ENCODE results near the gene MRPL19. TPM values are rescaled to one million over a fixed set of nuclear protein-coding genes. Genes with fewer than 3 reads are reported as not detected.

MRPL19 gene
- total RNA-seq (2022; extraction: Qiagen RNA extraction): 69.2 to 76.6 TPM (median 72.9 TPM) in 5 replicates

DNA sequence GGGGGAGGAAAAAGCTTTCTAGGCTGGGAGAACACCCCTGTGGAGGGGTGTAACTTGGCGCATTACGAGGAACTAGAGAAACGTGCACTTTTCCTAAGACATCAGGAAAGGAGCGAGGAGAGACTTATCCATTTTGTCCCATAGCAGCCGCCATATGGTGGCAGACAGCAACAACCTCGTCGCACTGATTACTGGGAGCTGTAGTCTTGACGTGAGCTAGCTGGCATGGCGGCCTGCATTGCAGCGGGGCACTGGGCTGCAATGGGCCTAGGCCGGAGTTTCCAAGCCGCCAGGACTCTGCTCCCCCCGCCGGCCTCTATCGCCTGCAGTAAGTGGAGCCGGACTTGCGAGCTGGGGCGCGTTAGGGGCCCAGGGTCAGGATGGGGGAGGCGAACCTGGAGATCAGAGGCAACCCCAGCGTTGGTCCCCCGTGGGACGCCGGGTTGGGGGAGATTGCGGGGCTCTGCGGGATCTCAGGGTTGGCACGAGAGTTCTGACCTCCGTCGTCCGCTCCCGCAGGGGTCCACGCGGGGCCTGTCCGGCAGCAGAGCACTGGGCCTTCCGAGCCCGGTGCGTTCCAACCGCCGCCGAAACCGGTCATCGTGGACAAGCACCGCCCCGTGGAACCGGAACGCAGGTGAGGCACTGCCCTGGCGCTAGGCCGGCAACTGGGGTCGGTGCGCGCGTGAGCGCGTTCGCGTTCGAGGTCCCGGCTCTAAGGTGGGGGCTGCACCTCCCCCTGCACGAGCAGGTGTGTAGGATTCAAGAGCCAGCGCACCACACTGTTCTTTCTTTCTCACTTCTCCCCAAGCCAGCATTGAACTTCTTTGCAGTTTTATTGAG is at the start of gene MRPL19:
TSS of gene MRPL19 (plus strand) at position 201 of the 843 bp plus-strand sequence. CDS start at position 226, 25 bp downstream.

GRCh38 chr2:75710577-75711253 is 64.1 kb downstream of the MRPL19 start, which contains the start of gene GCFC2:
Gene GCFC2 (minus strand): TSS chr2:75710915. CDS start chr2:75710855, 60 bp downstream.

Other genes with a start within 250 kb of the MRPL19 start
- 10.7 to 13.6 TPM (median 11.5 TPM) in 5 replicates for gene EVA1A, start 85.8 kb upstream of the MRPL19 start, total RNA-seq (2022; extraction: Qiagen RNA extraction)
- 14.8 to 18.9 TPM (median 17.5 TPM) in 5 replicates for gene GCFC2, start 64.1 kb downstream of the MRPL19 start, total RNA-seq (2022; extraction: Qiagen RNA extraction)